A549 (cell line): ENCODE results near the gene SCGB1C2. TPM values are rescaled to one million over a fixed set of nuclear protein-coding genes. Genes with fewer than 3 reads are reported as not detected.
A peak's percentile ranks its signal among the peaks of the same experiment; 100 is the strongest.

Source experiments
- ATAC-seq, 2 experiments: fragments of 200-7000 bp in 1 of 2; fragments of >200 bp in 1 of 2; cut with Nextera tagmentation in 1 of 2; cut with Tn5 transposase in 1 of 2; 3 replicates each; pipeline versions ENCODE4 v1.8.0 to v1.9.1; 2018 to 2020; ENCODE audit warnings: mild to moderate bottlenecking in 1 of 2, moderate library complexity in 1 of 2
- CTCF ChIA-PET: fragments of 300-600 bp; sonication (Branson Sonifier 250); formaldehyde crosslinking; extraction: SDS; loops from one replicate; lab custom pipeline; 2021; ENCODE audit warnings: antibody characterized with exemption, inconsistent platforms; lab: Yijun Ruan, JAX
- POLR2A ChIA-PET: fragments of 350-600 bp; formaldehyde crosslinking; extraction: SDS; loops from one replicate; lab custom pipeline; 2021; ENCODE audit warnings: antibody characterized with exemption, inconsistent platforms; lab: Yijun Ruan, JAX
- DNase-seq, 2 experiments: peaks; one replicate each; pipeline versions ENCODE4 v3.0.0 to v3.0.0-alpha.2; 2011 to 2016; ENCODE audit warnings: low read depth in 1 of 2, low spot score in 1 of 2
- FAIRE-seq: peaks from 2 replicates; lab custom pipeline; 2011; peaks lifted over from hg19 to GRCh38; lab: Jason Lieb, UNC
- H3K27ac ChIP-seq, 2 experiments: fragments of >200 bp; sonication (Bioruptor Twin); formaldehyde crosslinking; 3 replicates each; pipeline ENCODE4 v1.5.1; 2016 to 2017
- H3K4me1 ChIP-seq: fragments of >200 bp; sonication (Bioruptor Twin); formaldehyde crosslinking; 3 replicates; pipeline ENCODE4 v1.6.1; 2016
- H3K4me2 ChIP-seq: fragments of >200 bp; sonication (Bioruptor Twin); formaldehyde crosslinking; 3 replicates; pipeline ENCODE4 v1.6.1; 2016
- H3K4me3 ChIP-seq: fragments of >200 bp; sonication (Bioruptor Twin); formaldehyde crosslinking; 3 replicates; pipeline ENCODE4 v1.5.1; 2016
- H3K9me3 ChIP-seq: fragments of >200 bp; sonication (Bioruptor Twin); formaldehyde crosslinking; 3 replicates; pipeline ENCODE4 v1.6.1; 2016
- CHD4 ChIP-seq: fragments of 200-600 bp; sonication (generic); IDR thresholded peaks from 2 replicates; pipeline ENCODE4 v1.6.1; 2016; ENCODE audit warnings: antibody characterized with exemption, mild to moderate bottlenecking, borderline replicate concordance
- FOSB ChIP-seq: fragments of 250-450 bp; sonication (Bioruptor Pico); IDR thresholded peaks from 2 replicates; pipeline ENCODE4 v1.5.0; 2020; ENCODE audit warnings: mild to moderate bottlenecking, moderate library complexity
- HDAC2 ChIP-seq: fragments of 200-600 bp; sonication (generic); IDR thresholded peaks from 2 replicates; pipeline ENCODE4 v1.6.1; 2016
- JUN ChIP-seq, 2 experiments: fragments of >200 bp; sonication (Bioruptor Twin); formaldehyde crosslinking; IDR thresholded peaks; 2 replicates in 1 of 2; 3 replicates in 1 of 2; pipeline ENCODE4 v1.6.1; 2016 to 2017
- MYC ChIP-seq: IDR thresholded peaks from 2 replicates; pipeline ENCODE4 v1.6.1; 2012; ENCODE audit warnings: mild to moderate bottlenecking, inconsistent platforms, low read length, improper control_type of control experiment, borderline replicate concordance
- NR3C1 ChIP-seq: fragments of >200 bp; sonication (Bioruptor Twin); formaldehyde crosslinking; IDR thresholded peaks from 3 replicates; pipeline ENCODE4 v1.6.1; 2017
- RCOR1 ChIP-seq: fragments of 150-350 bp; IDR thresholded peaks from 2 replicates; pipeline ENCODE4 v1.6.1; 2014; ENCODE audit warnings: antibody characterized with exemption, low read length, low read depth
- RFX5 ChIP-seq: fragments of 450-650 bp; IDR thresholded peaks from 2 replicates; pipeline ENCODE4 v1.7.1; 2014; ENCODE audit warnings: antibody characterized with exemption, mild to moderate bottlenecking, moderate library complexity
- WGBS: methylation state at CpG from one replicate; pipeline ENCODE4 v1.1.6; 2017; ENCODE audit errors: missing lambda C conversion rate; 5-methylcytosine and 5-hydroxymethylcytosine counted together
- polyA plus RNA-seq, 4 experiments: library from polyadenylated mRNA; depleted of rRNA in 3 of 4; stranded (reverse); fragments of >200 nt; fragmentation: RNase III in 1 of 4; extraction: RNeasy Plus Mini Kit Qiagen cat#74134 plus additional on column Dnase treatment in 1 of 4; gene quantifications; 2 replicates in 3 of 4; 3 replicates in 1 of 4; pipeline ENCODE4 v1.2.3, GENCODE V29; 2011 to 2017
- small RNA-seq, 6 experiments: library from RNA; depleted of rRNA; stranded (forward); fragments of <200 nt; gene quantifications; one replicate each; pipeline ENCODE3, GENCODE V24; 2012
- TF ChIP-seq, protein P1 (sequence below): IDR thresholded peaks from 2 replicates; pipeline ENCODE4 v1.6.1; 2012

The SCGB1C2 gene
- polyA plus RNA-seq, 2 of the 4 experiments (the other 2 are of a cell fraction) = not detected

DNA sequence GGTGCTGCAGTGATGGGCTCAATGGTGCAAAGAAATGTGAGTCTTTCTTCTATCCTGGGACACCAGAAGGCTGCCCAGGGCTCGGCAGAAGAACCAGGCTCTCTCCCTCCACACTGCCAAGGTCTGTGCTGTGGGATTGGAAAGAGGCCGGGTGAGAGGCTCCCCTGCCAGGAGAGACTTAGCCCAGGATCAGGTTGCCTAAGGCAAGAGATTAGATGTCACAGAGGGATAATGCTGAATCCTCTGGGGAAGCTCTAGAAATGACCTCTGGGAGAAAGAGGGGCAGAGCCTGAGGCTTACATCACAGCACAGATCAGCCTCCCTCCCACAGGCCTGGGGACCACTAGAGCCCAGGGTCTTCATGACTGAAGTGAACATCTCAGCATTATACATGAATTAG is 49.8 kb downstream of the SCGB1C2 start:
- 42% methylated on average over 2 of the region's 2 CpGs for WGBS
- FAIRE-seq = no peak
- no peak for DNase-seq
- Histone ChIP-seq H3K4me1 (peaks cover 7% of the 10 kb centered on the region; the same call in 1 of the 3 replicates), H3K4me3 (no peak overlapping the region), H3K4me2 (no peak overlapping the region), H3K27ac (no peak overlapping the region), H3K9me3 (no peaks in the 10 kb centered on the region)
- TF ChIP-seq RFX5 = no peak
- TF ChIP-seq NR3C1 = no peak
- TF ChIP-seq, protein P1, sequence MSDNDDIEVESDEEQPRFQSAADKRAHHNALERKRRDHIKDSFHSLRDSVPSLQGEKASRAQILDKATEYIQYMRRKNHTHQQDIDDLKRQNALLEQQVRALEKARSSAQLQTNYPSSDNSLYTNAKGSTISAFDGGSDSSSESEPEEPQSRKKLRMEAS = no peak
- no peak for TF ChIP-seq MYC
- no peak for TF ChIP-seq RCOR1
- TF ChIP-seq CHD4 = no peak
- TF ChIP-seq FOSB (CRISPR knock-in tag) = no peak
- no peak for TF ChIP-seq JUN (IDR thresholded peaks at IDR 0.05)
- TF ChIP-seq HDAC2 = no peak
- ChIA-PET CTCF (interaction anchor here (2.8 kb wide), 1 partner anchor 20 kb away, joined by 7 read pairs; no protein-coding TSS in a partner anchor), POLR2A (interaction anchor here (0.7 kb wide), 1 partner anchor 10 kb away, joined by 11 read pairs; no protein-coding TSS in a partner anchor)
- ATAC-seq = peak in 1 of 2 experiments; percentile 27; a peak in 1 of 6 replicates

Small RNA genes lying within 50 kb of the gene (small RNA-seq; reads per million reads assigned to genes)
- 0 reads per million in 6 experiments for gene RF00026

Other genes starting within 250 kb of the SCGB1C2 start
- gene DOC2B, start 44.1 kb downstream of the SCGB1C2 start, polyA plus RNA-seq (2011; rRNA removed) = 1.6 and 2.0 TPM in 2 replicates
- gene DOC2B, start 44.1 kb downstream of the SCGB1C2 start, polyA plus RNA-seq (2017; fragmentation: RNase III; extraction: RNeasy Plus Mini Kit Qiagen cat#74134 plus additional on column Dnase treatment) = 0.27 to 0.30 TPM (median 0.28 TPM) in 3 replicates
- 29.6 and 31.1 TPM in 2 replicates for gene RPH3AL, start 215.2 kb downstream of the SCGB1C2 start, polyA plus RNA-seq (2011; rRNA removed)
- 20.0 to 27.4 TPM (median 23.3 TPM) in 3 replicates for gene RPH3AL, start 215.2 kb downstream of the SCGB1C2 start, polyA plus RNA-seq (2017; fragmentation: RNase III; extraction: RNeasy Plus Mini Kit Qiagen cat#74134 plus additional on column Dnase treatment)